T-cell (primary cell): ENCODE results near the gene BMP10. TPM values are rescaled to one million over a fixed set of nuclear protein-coding genes. Genes with fewer than 3 reads are reported as not detected.
A peak's percentile ranks its signal among the peaks of the same experiment; 100 is the strongest.

ENCODE experiments used
- ATAC-seq, 4 experiments: fragments of 200-7000 bp in 3 of 4; fragments of 150-1000 bp in 1 of 4; cut with Tn5 transposase; replicated peaks in 1 of 4; 1 replicate in 3 of 4; 2 replicates in 1 of 4; pipeline ENCODE4 v1.10.0; 2021; ENCODE audit warnings: moderate library complexity in 3 of 4, mild to moderate bottlenecking in 2 of 4, moderate number of reproducible peaks in 1 of 4
- CTCF ChIA-PET, 2 donors: fragments of 300-600 bp; sonication (Branson Sonifier 250); formaldehyde crosslinking; loops; one replicate each; lab custom pipeline; 2022; ENCODE audit warnings: antibody characterized with exemption in 2 of 2; lab: Charles Lee
- POLR2A ChIA-PET, 2 donors: fragments of 300-600 bp; sonication (Branson Sonifier 250); formaldehyde crosslinking; loops; one replicate each; lab custom pipeline; 2022; ENCODE audit warnings: antibody characterized with exemption in 2 of 2; lab: Charles Lee
- DNase-seq, 35 experiments: peaks; one replicate each; pipeline versions ENCODE4 v3.0.0 to v3.0.0-alpha.2; 2013 to 2023
- H3K27ac ChIP-seq: one replicate; pipeline ENCODE4 v1.5.1; 2013; ENCODE audit warnings: low read length
- H3K27me3 ChIP-seq, 2 experiments: replicated peaks in 1 of 2; 1 replicate in 1 of 2; 2 replicates in 1 of 2; pipeline versions ENCODE4 v1.6.1 to v1.7.0; 2013; ENCODE audit warnings: low read length in 1 of 2, mixed read lengths in 1 of 2; ENCODE audit not compliant: control insufficient read depth in 2 of 2, insufficient read depth in 2 of 2; ENCODE audit errors: extremely low read depth in 1 of 2
- H3K36me3 ChIP-seq, 2 donors: 1 replicate in 1 of 2; 2 replicates in 1 of 2; pipeline versions ENCODE4 v1.6.1 to v1.7.0; 2013; ENCODE audit warnings: low read length in 1 of 2; ENCODE audit not compliant: control insufficient read depth in 2 of 2, insufficient read depth in 1 of 2; ENCODE audit errors: extremely low read depth in 1 of 2
- H3K4me1 ChIP-seq, 2 experiments: 1 replicate in 1 of 2; 2 replicates in 1 of 2; pipeline versions ENCODE4 v1.6.1 to v1.7.0; 2013; ENCODE audit warnings: low read length in 2 of 2, mixed read lengths in 1 of 2; ENCODE audit not compliant: insufficient read depth in 2 of 2, control insufficient read depth in 1 of 2; ENCODE audit errors: extremely low read depth in 1 of 2
- H3K4me3 ChIP-seq, 2 donors: 1 replicate in 1 of 2; 2 replicates in 1 of 2; pipeline versions ENCODE4 v1.5.1 to v1.7.0; 2013; ENCODE audit warnings: mild to moderate bottlenecking in 2 of 2, low read length in 1 of 2, moderate library complexity in 1 of 2; ENCODE audit not compliant: control insufficient read depth in 1 of 2; ENCODE audit errors: extremely low read depth in 1 of 2
- H3K9me3 ChIP-seq: 2 replicates; pipeline ENCODE4 v1.7.0; 2013
- H3K27ac Mint-ChIP-seq, 2 donors: one replicate each; pipeline ENCODE4 v1.8.0; 2020 to 2021; ENCODE audit warnings: mild to moderate bottlenecking in 2 of 2, mixed read lengths in 2 of 2
- H3K27me3 Mint-ChIP-seq, 2 donors: one replicate each; pipeline ENCODE4 v1.8.0; 2021 to 2022; ENCODE audit warnings: mixed read lengths in 2 of 2
- H3K36me3 Mint-ChIP-seq: one replicate; pipeline ENCODE4 v1.8.0; 2021; ENCODE audit warnings: mixed read lengths
- H3K4me1 Mint-ChIP-seq, 3 donors: one replicate each; pipeline ENCODE4 v1.8.0; 2020 to 2022; ENCODE audit warnings: mixed read lengths in 3 of 3, mild to moderate bottlenecking in 1 of 3
- H3K4me3 Mint-ChIP-seq, 3 donors: one replicate each; pipeline ENCODE4 v1.8.0; 2020 to 2022; ENCODE audit warnings: mild to moderate bottlenecking in 3 of 3, mixed read lengths in 3 of 3, moderate library complexity in 3 of 3
- H3K9me3 Mint-ChIP-seq, 3 donors: one replicate each; pipeline ENCODE4 v1.8.0; 2020 to 2022; ENCODE audit warnings: mixed read lengths in 3 of 3
- total RNA-seq, 35 experiments: library from RNA in 6 of 35; stranded (reverse) in 6 of 35; fragments of 120-200 nt in 1 of 35; gene quantifications; one replicate each; pipeline versions ENCODE4 v1.2.1 to v1.2.4 and lab custom pipeline; 2013 to 2026

The BMP10 gene
- total RNA-seq, 5 donors from 2014 or later (not counting 1 experiment from before 2014, with no cell fraction given) = not detected

DNA sequence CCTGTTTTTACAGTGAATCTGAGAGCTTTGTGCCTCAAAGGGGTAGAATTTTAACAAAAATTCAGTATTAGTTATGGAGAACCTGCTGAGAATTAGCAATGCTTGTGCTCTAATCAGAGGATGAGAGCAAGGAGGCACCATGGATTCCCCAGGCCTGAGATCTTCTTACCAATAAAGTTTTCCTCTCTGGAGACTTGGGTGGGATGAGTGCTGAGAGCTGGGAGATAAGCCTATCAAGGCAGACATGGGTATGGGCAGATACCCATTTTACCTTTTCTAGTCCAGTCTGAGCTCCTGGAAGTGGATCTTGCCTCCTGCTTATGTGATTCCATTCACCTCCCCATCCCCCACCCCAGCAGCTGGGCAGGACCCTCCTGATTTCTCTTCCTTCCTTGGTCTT, 53.9 kb downstream of the BMP10 start:
- no peak for DNase-seq
- Mint-ChIP-seq H3K36me3 (peaks cover 60% of the 10 kb centered on the region), H3K27me3 (no peaks in the 10 kb centered on the region), H3K27ac (peak overlapping the region; percentile 87 to 89), H3K4me3 (no peak overlapping the region), H3K9me3 (no peaks in the 10 kb centered on the region), H3K4me1 (peaks cover 0 to 13% (median 13%) of the 10 kb centered on the region in 3 donors)
- no peaks in the 10 kb centered on the region for H3K9me3 ChIP-seq
- H3K4me1 ChIP-seq = no peaks in the 10 kb centered on the region
- H3K27me3 ChIP-seq = no peaks in the 10 kb centered on the region
- H3K27ac ChIP-seq = peak overlapping the region; percentile 40
- peaks cover 12 to 96% of the 10 kb centered on the region in 2 donors for H3K36me3 ChIP-seq
- POLR2A ChIA-PET = interaction anchor here in 1 of 2 donors (0.7 kb wide), 1 partner anchor 47 kb away, joined by 3 read pairs; no protein-coding TSS in a partner anchor
- ATAC-seq = no peak
- CTCF ChIA-PET = no interaction called here
- H3K4me3 ChIP-seq = no peak overlapping the region

Other genes with a start within 250 kb of the BMP10 start
- not detected for gene PROKR1, start 227.8 kb downstream of the BMP10 start, total RNA-seq
- gene ARHGAP25, start 136.6 kb downstream of the BMP10 start, total RNA-seq = 100 to 1,000 TPM; 103 to 134 (median 123) TPM
- gene GKN2, start 81.5 kb upstream of the BMP10 start, total RNA-seq = not detected
- not detected for gene GKN1, start 103.2 kb upstream of the BMP10 start, total RNA-seq
- gene ANTXR1, start 141.8 kb upstream of the BMP10 start, total RNA-seq = under 1 TPM in 4 of 5 donors, not detected in 1; 0.19 to 0.79 (median 0.63) TPM